Chondrocyte (in vitro differentiated cells): ENCODE results near the gene POLL. TPM values are rescaled to one million over a fixed set of nuclear protein-coding genes. Genes with fewer than 3 reads are reported as not detected.

Experiments used
- DNase-seq: peaks from one replicate; pipeline ENCODE4 v3.0.0; 2021; ENCODE audit warnings: mixed read lengths, low spot score
- H3K27ac Mint-ChIP-seq: one replicate; pipeline ENCODE4 v1.8.0; 2021; ENCODE audit warnings: mild to moderate bottlenecking, moderate library complexity, mixed read lengths; ENCODE audit not compliant: unreplicated experiment
- H3K27me3 Mint-ChIP-seq: 2 replicates; pipeline ENCODE4 v1.8.0; 2021; ENCODE audit warnings: low read depth, mixed read lengths
- H3K36me3 Mint-ChIP-seq: 2 replicates; pipeline ENCODE4 v1.8.0; 2021; ENCODE audit warnings: low read depth, mixed read lengths
- H3K4me1 Mint-ChIP-seq: 2 replicates; pipeline ENCODE4 v1.8.0; 2021; ENCODE audit warnings: low read depth, mild to moderate bottlenecking, mixed read lengths
- H3K4me3 Mint-ChIP-seq: one replicate; pipeline ENCODE4 v1.8.0; 2021; ENCODE audit warnings: mild to moderate bottlenecking, moderate library complexity, mixed read lengths; ENCODE audit not compliant: unreplicated experiment
- H3K9me3 Mint-ChIP-seq: 2 replicates; pipeline ENCODE4 v1.8.0; 2021; ENCODE audit warnings: low read depth, mixed read lengths
- total RNA-seq: library from RNA; stranded (reverse); gene quantifications from 3 replicates; pipeline ENCODE4 v1.2.1, GENCODE V29; 2021
- TF ChIP-seq, protein P1 (sequence below): fragments of 200-600 bp; sonication (generic); IDR thresholded peaks from 2 replicates; pipeline ENCODE4 v1.5.0; 2021; ENCODE audit warnings: antibody characterized with exemption, mild to moderate bottlenecking, moderate library complexity

POLL gene
- total RNA-seq, 1 donor from 2014 or later: 21.2 TPM

DNA sequence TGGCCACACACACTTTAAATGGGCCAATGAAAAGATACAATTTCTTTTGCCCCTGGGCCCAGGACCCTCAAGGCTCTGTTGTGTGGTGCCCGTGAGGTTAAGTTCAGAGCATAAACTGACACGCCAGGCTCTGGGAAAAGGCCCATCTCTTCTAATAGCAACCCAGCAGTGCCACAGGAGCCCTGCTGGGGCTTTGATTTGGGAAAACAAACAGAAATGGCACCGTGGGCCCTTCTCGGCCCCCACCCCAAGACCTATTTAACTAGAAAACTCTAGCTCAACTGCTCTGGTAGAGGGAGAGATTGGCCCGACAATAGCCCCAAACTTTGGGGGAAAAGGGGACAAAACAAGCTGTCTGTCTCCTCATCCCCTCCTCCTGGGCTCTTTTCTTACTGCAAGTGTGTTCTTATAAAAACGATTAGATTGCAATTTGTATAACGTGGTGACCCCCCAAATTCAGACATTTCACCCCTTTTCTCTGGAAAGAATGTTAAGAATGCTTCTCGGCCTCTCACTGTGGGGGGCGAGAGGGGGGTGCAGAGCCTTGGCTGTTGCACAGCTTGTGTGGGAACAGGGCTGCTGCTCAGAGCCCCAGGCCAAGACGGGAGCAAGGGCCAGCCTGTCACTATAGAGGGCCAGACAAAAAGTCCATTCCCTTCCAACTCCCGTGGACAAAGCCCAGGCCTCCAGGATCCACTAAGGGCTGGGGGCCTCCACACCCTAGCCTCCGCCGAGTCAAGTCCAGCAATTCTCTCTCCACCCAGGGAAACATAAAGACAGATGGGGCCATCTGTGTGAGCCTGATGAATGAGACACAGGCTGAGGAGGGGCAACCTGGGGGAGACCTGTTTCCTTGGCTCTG lies 26.8 kb upstream of the POLL start:
- H3K9me3 Mint-ChIP-seq: no peaks in the 10 kb centered on the region
- DNase-seq: no peak
- no peak overlapping the region for H3K27ac Mint-ChIP-seq
- H3K4me1 Mint-ChIP-seq: peaks cover 2% of the 10 kb centered on the region
- H3K36me3 Mint-ChIP-seq: peaks cover 11% of the 10 kb centered on the region
- no peaks in the 10 kb centered on the region for H3K27me3 Mint-ChIP-seq
- H3K4me3 Mint-ChIP-seq: no peak overlapping the region
- TF ChIP-seq, protein P1, sequence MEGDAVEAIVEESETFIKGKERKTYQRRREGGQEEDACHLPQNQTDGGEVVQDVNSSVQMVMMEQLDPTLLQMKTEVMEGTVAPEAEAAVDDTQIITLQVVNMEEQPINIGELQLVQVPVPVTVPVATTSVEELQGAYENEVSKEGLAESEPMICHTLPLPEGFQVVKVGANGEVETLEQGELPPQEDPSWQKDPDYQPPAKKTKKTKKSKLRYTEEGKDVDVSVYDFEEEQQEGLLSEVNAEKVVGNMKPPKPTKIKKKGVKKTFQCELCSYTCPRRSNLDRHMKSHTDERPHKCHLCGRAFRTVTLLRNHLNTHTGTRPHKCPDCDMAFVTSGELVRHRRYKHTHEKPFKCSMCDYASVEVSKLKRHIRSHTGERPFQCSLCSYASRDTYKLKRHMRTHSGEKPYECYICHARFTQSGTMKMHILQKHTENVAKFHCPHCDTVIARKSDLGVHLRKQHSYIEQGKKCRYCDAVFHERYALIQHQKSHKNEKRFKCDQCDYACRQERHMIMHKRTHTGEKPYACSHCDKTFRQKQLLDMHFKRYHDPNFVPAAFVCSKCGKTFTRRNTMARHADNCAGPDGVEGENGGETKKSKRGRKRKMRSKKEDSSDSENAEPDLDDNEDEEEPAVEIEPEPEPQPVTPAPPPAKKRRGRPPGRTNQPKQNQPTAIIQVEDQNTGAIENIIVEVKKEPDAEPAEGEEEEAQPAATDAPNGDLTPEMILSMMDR: peak; percentile 17

DNA sequence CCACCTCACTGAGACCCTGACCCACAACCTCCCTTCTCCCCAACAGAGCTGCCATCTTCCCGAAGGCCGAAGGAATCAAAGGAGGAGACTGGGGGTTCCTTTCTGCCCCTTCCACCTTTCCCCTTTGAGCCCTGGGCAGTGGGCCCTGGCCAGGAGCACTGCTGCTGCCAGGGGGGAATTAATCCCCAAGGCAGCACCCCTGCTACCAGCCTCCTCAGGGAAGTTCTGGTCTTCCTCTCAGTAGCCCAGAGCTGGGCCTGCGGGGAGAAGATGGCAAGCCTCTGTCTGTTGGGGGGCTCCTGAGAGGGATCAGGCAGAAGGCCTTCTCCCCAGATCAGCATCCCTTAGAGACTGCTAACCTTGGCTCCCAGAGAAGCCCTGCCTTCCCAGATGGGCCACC lies 25.6 kb upstream of the POLL start:
- H3K4me3 Mint-ChIP-seq: no peak overlapping the region
- no peak for DNase-seq
- TF ChIP-seq, protein P1: no peak
- no peaks in the 10 kb centered on the region for H3K27me3 Mint-ChIP-seq
- H3K9me3 Mint-ChIP-seq: no peaks in the 10 kb centered on the region
- H3K27ac Mint-ChIP-seq: no peak overlapping the region
- peaks cover 8% of the 10 kb centered on the region for H3K4me1 Mint-ChIP-seq
- peaks cover 14% of the 10 kb centered on the region for H3K36me3 Mint-ChIP-seq

DNA sequence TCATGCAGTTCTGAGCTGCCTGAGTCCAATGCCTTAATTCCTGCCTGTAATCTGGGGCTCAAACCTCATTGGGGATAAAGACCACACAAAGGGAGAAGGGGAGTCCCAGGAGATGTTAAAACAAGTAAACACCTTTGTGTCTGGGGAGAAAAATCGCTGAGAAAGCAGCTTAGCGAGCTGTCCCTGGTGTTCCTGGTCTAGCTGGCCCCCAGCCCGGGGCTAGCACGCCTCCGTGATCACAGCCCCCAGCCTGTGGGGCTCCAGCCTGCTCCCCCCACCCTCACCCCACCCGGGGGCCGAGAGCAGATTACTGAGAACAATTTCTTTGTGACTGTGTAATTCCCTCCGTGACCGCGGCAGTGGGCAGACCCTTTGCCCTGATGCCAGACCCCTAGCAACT lies 24.8 kb upstream of the POLL start:
- DNase-seq: no peak
- TF ChIP-seq, protein P1: no peak
- Mint-ChIP-seq H3K9me3 (no peaks in the 10 kb centered on the region), H3K36me3 (peaks cover 14% of the 10 kb centered on the region), H3K4me1 (peaks cover 8% of the 10 kb centered on the region), H3K4me3 (no peak overlapping the region), H3K27me3 (no peaks in the 10 kb centered on the region), H3K27ac (no peak overlapping the region)

DNA sequence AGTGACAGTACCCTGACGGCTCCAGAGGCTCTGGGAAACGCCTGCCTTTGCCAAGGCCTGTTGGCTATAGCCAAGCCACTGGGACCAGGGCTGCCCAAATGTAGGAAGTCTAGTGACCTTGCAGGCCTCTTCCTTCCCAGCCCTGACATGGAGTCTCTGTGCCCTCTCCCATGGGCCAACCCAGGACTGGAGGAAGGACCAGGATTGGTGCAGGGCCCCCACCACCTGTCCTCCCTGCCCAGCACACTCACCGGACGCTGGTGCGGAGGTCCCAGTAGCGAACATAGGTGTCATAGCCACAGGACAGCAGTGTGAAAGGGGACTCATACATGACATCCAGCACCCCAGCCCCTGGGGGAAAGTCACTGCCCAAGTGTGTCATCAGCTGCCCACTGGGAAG lies 24.0 kb upstream of the POLL start:
- TF ChIP-seq, protein P1: no peak
- H3K36me3 Mint-ChIP-seq: peaks cover 10% of the 10 kb centered on the region
- H3K9me3 Mint-ChIP-seq: no peaks in the 10 kb centered on the region
- peaks cover 8% of the 10 kb centered on the region for H3K4me1 Mint-ChIP-seq
- no peaks in the 10 kb centered on the region for H3K27me3 Mint-ChIP-seq
- H3K27ac Mint-ChIP-seq: no peak overlapping the region
- no peak overlapping the region for H3K4me3 Mint-ChIP-seq
- DNase-seq: no peak

DNA sequence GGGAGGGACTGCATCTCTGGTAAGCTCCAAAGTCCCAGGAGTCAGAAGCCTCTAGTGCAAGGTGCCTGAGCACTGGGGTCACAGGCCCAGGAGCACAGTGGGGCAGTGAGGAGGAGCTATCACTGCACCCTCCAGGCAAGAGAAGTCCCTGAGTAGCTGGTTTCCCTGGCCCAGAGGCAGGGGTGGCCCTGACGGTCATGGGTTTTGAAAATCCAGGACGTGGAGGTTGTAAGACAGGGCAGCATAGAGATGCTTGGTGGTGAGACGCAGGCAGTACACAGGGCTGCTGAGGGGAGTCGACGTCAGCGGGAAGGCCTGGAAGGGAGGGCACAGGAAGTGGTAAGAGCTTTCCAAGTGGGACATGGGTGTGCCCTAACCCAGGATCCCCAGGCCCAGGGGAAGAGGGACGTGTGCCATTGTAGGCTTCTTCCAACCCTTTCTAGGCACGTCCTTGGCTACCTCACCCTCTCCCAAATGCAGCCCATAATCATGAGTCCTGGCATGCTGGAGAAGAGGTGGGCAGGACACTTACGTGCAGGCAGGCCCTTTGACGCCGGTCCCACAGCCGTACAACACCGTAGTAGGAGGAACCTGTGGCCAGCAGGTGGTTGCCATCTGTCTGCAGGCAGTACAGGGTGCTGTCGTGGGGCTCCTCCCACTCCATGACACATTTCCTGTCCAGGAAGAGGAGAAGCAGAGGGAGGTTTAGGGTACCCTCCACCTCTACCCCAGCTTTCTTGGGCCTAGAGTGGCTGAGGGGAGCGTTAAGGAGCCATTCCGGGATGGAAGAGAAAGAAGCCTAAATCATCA lies 23.2 kb upstream of the POLL start:
- TF ChIP-seq, protein P1: no peak
- no peak for DNase-seq
- Mint-ChIP-seq H3K4me1 (peaks cover 8% of the 10 kb centered on the region), H3K4me3 (no peak overlapping the region), H3K27ac (no peak overlapping the region), H3K27me3 (no peaks in the 10 kb centered on the region), H3K36me3 (peaks cover 12% of the 10 kb centered on the region), H3K9me3 (no peaks in the 10 kb centered on the region)
